H1 (cell line): ENCODE results near the gene RNF146. TPM values are rescaled to one million over a fixed set of nuclear protein-coding genes. Genes with fewer than 3 reads are reported as not detected.
A peak's percentile ranks its signal among the peaks of the same experiment; 100 is the strongest.

Experiments
- ASH2L ChIP-seq: fragments of 200-600, 300-600 bp; sonication (generic); IDR thresholded peaks from one replicate; pipeline ENCODE4 v1.7.1; 2017; ENCODE audit warnings: low read length
- ATF3 ChIP-seq: IDR thresholded peaks from 2 replicates; pipeline ENCODE4 v1.6.1; 2011; ENCODE audit warnings: low read depth, mild to moderate bottlenecking, low read length; ENCODE audit not compliant: insufficient read depth
- BACH1 ChIP-seq: IDR thresholded peaks from 2 replicates; pipeline ENCODE4 v1.6.1; 2012; ENCODE audit warnings: low read length, improper control_type of control experiment
- CREB1 ChIP-seq: IDR thresholded peaks from 2 replicates; pipeline ENCODE4 v1.6.1; 2012; ENCODE audit warnings: inconsistent platforms
- CTCF ChIP-seq, 3 experiments: IDR thresholded peaks; 1 replicate in 2 of 3; 2 replicates in 1 of 3; pipeline versions ENCODE4 v1.5.1 to v1.6.1; 2011; ENCODE audit warnings: low read length in 3 of 3, mild to moderate bottlenecking in 3 of 3, inconsistent platforms in 2 of 3, low read depth in 1 of 3, moderate library complexity in 1 of 3; ENCODE audit not compliant: insufficient read depth in 1 of 3; ENCODE audit errors: control extremely low read depth in 1 of 3
- EGR1 ChIP-seq: IDR thresholded peaks from 2 replicates; pipeline ENCODE4 v1.6.1; 2011; ENCODE audit warnings: low read depth, low read length, borderline replicate concordance
- GTF2F1 ChIP-seq: IDR thresholded peaks from 2 replicates; pipeline ENCODE4 v1.6.1; 2012; ENCODE audit warnings: low read depth, low read length, improper control_type of control experiment, borderline replicate concordance
- HDAC2 ChIP-seq, 2 experiments: fragments of 300-600 bp in 1 of 2; sonication (generic) in 1 of 2; IDR thresholded peaks; 2 replicates each; pipeline ENCODE4 v1.6.1; 2011 to 2012; ENCODE audit warnings: low read depth in 2 of 2, low read length in 2 of 2, mild to moderate bottlenecking in 2 of 2, moderate library complexity in 2 of 2, borderline replicate concordance in 1 of 2, inconsistent platforms in 1 of 2
- MAX ChIP-seq: IDR thresholded peaks from 2 replicates; pipeline ENCODE4 v1.6.1; 2012; ENCODE audit warnings: inconsistent platforms
- PHF8 ChIP-seq: fragments of 200-600 bp; sonication (generic); conservative IDR thresholded peaks from 2 replicates; pipeline ENCODE4 v1.7.1; 2012; ENCODE audit warnings: low read depth, mild to moderate bottlenecking, inconsistent platforms, low read length, moderate library complexity
- POLR2AphosphoS5 ChIP-seq: IDR thresholded peaks from 2 replicates; pipeline ENCODE4 v1.6.1; 2011; ENCODE audit warnings: low read depth, low read length
- RBBP5 ChIP-seq: IDR thresholded peaks from 2 replicates; pipeline ENCODE4 v1.7.1; 2012; ENCODE audit warnings: low read depth, mild to moderate bottlenecking, inconsistent platforms, low read length, moderate library complexity, borderline replicate concordance
- SAP30 ChIP-seq: fragments of 300-600 bp; sonication (generic); IDR thresholded peaks from 2 replicates; pipeline ENCODE4 v1.7.1; 2012; ENCODE audit warnings: low read length, moderate library complexity, mild to moderate bottlenecking, inconsistent platforms; ENCODE audit not compliant: insufficient read depth, insufficient replicate concordance
- SP2 ChIP-seq: IDR thresholded peaks from 2 replicates; pipeline ENCODE4 v1.6.1; 2012; ENCODE audit warnings: mild to moderate bottlenecking, low read length, inconsistent platforms
- TAF1 ChIP-seq: IDR thresholded peaks from 2 replicates; pipeline ENCODE4 v1.6.1; 2011; ENCODE audit warnings: mild to moderate bottlenecking, low read depth, low read length
- TAF7 ChIP-seq: optimal IDR thresholded peaks from 2 replicates; pipeline ENCODE3; 2011; ENCODE audit warnings: low read depth, mild to moderate bottlenecking, inconsistent platforms, low read length, moderate library complexity, borderline replicate concordance
- TEAD4 ChIP-seq: IDR thresholded peaks from 2 replicates; pipeline ENCODE4 v1.6.1; 2012; ENCODE audit warnings: low read depth, low read length, inconsistent platforms, mixed read lengths
- USF2 ChIP-seq: IDR thresholded peaks from 2 replicates; pipeline ENCODE4 v1.6.1; 2011; ENCODE audit warnings: low read length, improper control_type of control experiment
- ZNF274 ChIP-seq: IDR thresholded peaks from 2 replicates; pipeline ENCODE4 v1.7.0; 2012; ENCODE audit warnings: low read length, borderline replicate concordance; ENCODE audit errors: extremely low read depth
- polyA plus RNA-seq, 7 experiments: library from polyadenylated mRNA; depleted of rRNA in 3 of 7; stranded (reverse) in 5 of 7; unstranded in 2 of 7; fragments of >200 nt in 5 of 7; fragments of 200-250 nt in 2 of 7; gene quantifications; 1 replicate in 5 of 7; 2 replicates in 1 of 7; 4 replicates in 1 of 7; pipeline versions ENCODE4 v1.2.1 to v1.2.3, GENCODE V29; 2011 to 2013; ENCODE audit warnings: missing spikeins in 2 of 7, mixed read lengths in 2 of 7
- total RNA-seq: library from RNA; stranded (reverse); fragmentation: NEBNext Ultra II Directional; extraction: Animal tissue kit (Norgen Biotek cat#: 25700); gene quantifications from 2 replicates; pipeline ENCODE4 v1.2.1, GENCODE V29; 2021

Gene RNF146
- total and polyA plus RNA-seq, 2 of the 8 experiments (the other 6 are each of a cell fraction or from before 2014, with no cell fraction given) = 16.1 to 30.8 TPM

- TF ChIP-seq EGR1 (no peak), POLR2AphosphoS5 (peak; percentile 81; the same call in 1 of the 2 replicates), ATF3 (peak; percentile 33; the same call in 1 of the 2 replicates), MAX (0 out of 2 replicates have a peak, but pooled peaks have one; percentile 31), CREB1 (peak; percentile 26; the same call in 1 of the 2 replicates), USF2 (peak; percentile 89), PHF8 (no peak), HDAC2 (IDR thresholded peaks at IDR 0.05; ENCODE audit: borderline replicate concordance in 1 of 2, low read depth in 2 of 2, low read length in 2 of 2) (no peak; a peak in 1 of 4 replicates), RBBP5 (no peak; the same call in 1 of the 2 replicates), TEAD4 (0 out of 2 replicates have a peak, but pooled peaks have one; percentile 18), BACH1 (peak; percentile 60; the same call in 1 of the 2 replicates), ASH2L (peak; percentile 87), TAF7 (peak; percentile 76), TAF1 (peak; percentile 89; the same call in 1 of the 2 replicates), CTCF (IDR thresholded peaks at IDR 0.05; ENCODE audit: control extremely low read depth in 1 of 3, insufficient read depth in 1 of 3, low read depth in 1 of 3, low read length in 3 of 3) (peak; percentile 28 to 59 (median 43)), GTF2F1 (peak; percentile 61; the same call in 1 of the 2 replicates), SP2 (no peak), ZNF274 (no peak), SAP30 (no peak)
Observed at GRCh38 chr6:127266178-127266891, at the start of gene RNF146 (continued).
